Liver (tissue), 9 donors: ENCODE measurements around the gene FAM117A. TPM values are rescaled to one million over a fixed set of nuclear protein-coding genes. Genes with fewer than 3 reads are reported as not detected.

Experiments used
- DNase-seq: peaks from one replicate; pipeline ENCODE4 v3.0.0-alpha.2; 2017; ENCODE audit warnings: low spot score
- H3K27ac ChIP-seq, 2 donors: one replicate each; pipeline ENCODE4 v1.7.0; 2013; ENCODE audit warnings: inconsistent platforms in 2 of 2, low read length in 2 of 2, control low read depth in 1 of 2, low read depth in 1 of 2, mild to moderate bottlenecking in 1 of 2
- H3K27me3 ChIP-seq, 4 donors: one replicate each; pipeline versions ENCODE4 v1.6.1 to v1.7.0; 2013; ENCODE audit warnings: low read length in 3 of 4, inconsistent platforms in 1 of 4, mild to moderate bottlenecking in 1 of 4, moderate library complexity in 1 of 4; ENCODE audit not compliant: control insufficient read depth in 4 of 4, insufficient read depth in 4 of 4
- H3K36me3 ChIP-seq, 4 donors: one replicate each; pipeline versions ENCODE4 v1.6.1 to v1.7.0; 2013; ENCODE audit warnings: low read length in 3 of 4, mild to moderate bottlenecking in 3 of 4, low read depth in 1 of 4, moderate library complexity in 1 of 4; ENCODE audit not compliant: control insufficient read depth in 4 of 4, insufficient read depth in 3 of 4
- H3K4me1 ChIP-seq, 4 donors: one replicate each; pipeline versions ENCODE4 v1.6.1 to v1.7.0; 2013; ENCODE audit warnings: low read length in 3 of 4, mild to moderate bottlenecking in 3 of 4, moderate library complexity in 1 of 4; ENCODE audit not compliant: control insufficient read depth in 4 of 4, insufficient read depth in 4 of 4
- H3K4me3 ChIP-seq, 3 donors: one replicate each; pipeline versions ENCODE4 v1.6.1 to v1.7.0; 2013; ENCODE audit warnings: low read length in 3 of 3, control low read depth in 1 of 3, low read depth in 1 of 3, mild to moderate bottlenecking in 1 of 3
- H3K9ac ChIP-seq, 2 donors: one replicate each; pipeline ENCODE4 v1.7.0; 2013; ENCODE audit warnings: low read length in 2 of 2, mild to moderate bottlenecking in 2 of 2, moderate library complexity in 2 of 2, control low read depth in 1 of 2, low read depth in 1 of 2
- H3K9me3 ChIP-seq, 4 donors: one replicate each; pipeline versions ENCODE4 v1.6.1 to v1.7.0; 2013; ENCODE audit warnings: low read length in 3 of 4; ENCODE audit not compliant: control insufficient read depth in 4 of 4
- CTCF ChIP-seq: fragments of 150-350 bp; IDR thresholded peaks from 2 replicates; pipeline ENCODE4 v1.5.1; 2017; ENCODE audit warnings: improper control_type of control experiment, low read depth, low read length; ENCODE audit not compliant: missing input control
- FOXA1 ChIP-seq: IDR thresholded peaks from 2 replicates; pipeline ENCODE4 v1.6.1; 2016; ENCODE audit warnings: antibody characterized with exemption
- FOXA2 ChIP-seq: IDR thresholded peaks from 2 replicates; pipeline ENCODE4 v1.6.1; 2016; ENCODE audit warnings: antibody characterized with exemption
- GABPA ChIP-seq, 2 donors: IDR thresholded peaks in 1 of 2; conservative IDR thresholded peaks in 1 of 2; 2 replicates each; pipeline ENCODE4 v1.6.1; 2016; ENCODE audit warnings: antibody characterized with exemption in 2 of 2, mild to moderate bottlenecking in 1 of 2, moderate library complexity in 1 of 2
- HNF4A ChIP-seq, 2 donors: conservative IDR thresholded peaks; 2 replicates each; pipeline ENCODE4 v1.6.1; 2016; ENCODE audit warnings: antibody characterized with exemption in 2 of 2, mild to moderate bottlenecking in 2 of 2
- HNF4G ChIP-seq: IDR thresholded peaks from 2 replicates; pipeline ENCODE4 v1.6.1; 2016; ENCODE audit warnings: antibody characterized with exemption
- JUND ChIP-seq, 2 donors: IDR thresholded peaks; 2 replicates each; pipeline ENCODE4 v1.6.1; 2016; ENCODE audit warnings: antibody characterized with exemption in 2 of 2
- MAX ChIP-seq: IDR thresholded peaks from 2 replicates; pipeline ENCODE4 v1.6.1; 2016; ENCODE audit warnings: antibody characterized with exemption
- NR2F2 ChIP-seq: IDR thresholded peaks from 2 replicates; pipeline ENCODE4 v1.6.1; 2016; ENCODE audit warnings: antibody characterized with exemption
- RAD21 ChIP-seq, 2 donors: IDR thresholded peaks; 2 replicates each; pipeline ENCODE4 v1.6.1; 2016; ENCODE audit warnings: antibody characterized with exemption in 2 of 2, mild to moderate bottlenecking in 2 of 2
- REST ChIP-seq: IDR thresholded peaks from 2 replicates; pipeline ENCODE4 v1.6.1; 2016; ENCODE audit warnings: antibody characterized with exemption, mild to moderate bottlenecking
- RXRA ChIP-seq, 2 donors: IDR thresholded peaks; 2 replicates each; pipeline ENCODE4 v1.6.1; 2017 to 2018; ENCODE audit warnings: antibody characterized with exemption in 2 of 2, mild to moderate bottlenecking in 1 of 2
- SP1 ChIP-seq: IDR thresholded peaks from 2 replicates; pipeline ENCODE4 v1.6.1; 2018; ENCODE audit warnings: antibody characterized with exemption, mild to moderate bottlenecking
- YY1 ChIP-seq: IDR thresholded peaks from 2 replicates; pipeline ENCODE4 v1.6.1; 2016; ENCODE audit warnings: antibody characterized with exemption, mild to moderate bottlenecking
- ZBTB33 ChIP-seq: IDR thresholded peaks from 2 replicates; pipeline ENCODE4 v1.6.1; 2016; ENCODE audit warnings: antibody characterized with exemption
- WGBS: extraction: QIAGEN DNeasy Blood & Tissue Kit; methylation state at CpG from one replicate; pipeline ENCODE4 v1.1.7; 2013; 5-methylcytosine and 5-hydroxymethylcytosine counted together
- polyA plus RNA-seq, 2 donors: library from polyadenylated mRNA; stranded (reverse) in 1 of 2; unstranded in 1 of 2; fragments of 200-250 nt in 1 of 2; fragments of >200 nt in 1 of 2; fragmentation: Nextera tagmentation in 1 of 2; extraction: Ambion mirVana in 1 of 2; gene quantifications; one replicate each; pipeline versions ENCODE4 v1.2.1 to v1.2.3, GENCODE V29; 2013 to 2015
- total RNA-seq, 2 donors: library from RNA; depleted of rRNA; stranded (reverse); fragments of >200 nt; gene quantifications; one replicate each; pipeline ENCODE4 v1.2.3, GENCODE V29; 2014
- TF ChIP-seq, protein P1 (sequence below): IDR thresholded peaks from 2 replicates; pipeline ENCODE4 v1.6.1; 2016; ENCODE audit warnings: antibody characterized with exemption
- donor health status: healthy.
- donor health status: healthy.
- donor health status: healthy.
- donor health status: healthy.
- donor health status: healthy.

The FAM117A gene
- total and polyA plus RNA-seq, 4 donors: 4.5 to 39.3 (median 5.5) TPM

GRCh38 chr17:49798738-49799137 lies 34.8 kb upstream of the FAM117A start:
- DNase-seq: no peak
- H3K9me3 ChIP-seq: no peaks in the 10 kb centered on the region
- H3K27ac ChIP-seq: no peak overlapping the region
- 80% methylated on average over 2 of the region's 2 CpGs for whole genome bisulfite sequencing
- H3K36me3 ChIP-seq: peaks cover 13 to 49% (median 37%) of the 10 kb centered on the region in 4 donors
- H3K4me1 ChIP-seq: no peaks in the 10 kb centered on the region
- H3K27me3 ChIP-seq: no peaks in the 10 kb centered on the region
- TF ChIP-seq MAX: no peak
- TF ChIP-seq HNF4A (conservative IDR thresholded peaks at IDR 0.05): no peak
- TF ChIP-seq HNF4G: no peak
- no peak for TF ChIP-seq FOXA1
- TF ChIP-seq JUND (IDR thresholded peaks at IDR 0.05): no peak
- H3K9ac ChIP-seq: no peak overlapping the region
- H3K4me3 ChIP-seq: no peak overlapping the region

GRCh38 chr17:49798182-49798581 lies 34.3 kb upstream of the FAM117A start:
- no peak for TF ChIP-seq FOXA2
- TF ChIP-seq HNF4G: no peak
- TF ChIP-seq ZBTB33: no peak
- TF ChIP-seq, protein P1, sequence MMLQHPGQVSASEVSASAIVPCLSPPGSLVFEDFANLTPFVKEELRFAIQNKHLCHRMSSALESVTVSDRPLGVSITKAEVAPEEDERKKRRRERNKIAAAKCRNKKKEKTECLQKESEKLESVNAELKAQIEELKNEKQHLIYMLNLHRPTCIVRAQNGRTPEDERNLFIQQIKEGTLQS: no peak
- no peak for TF ChIP-seq NR2F2
- no peak for TF ChIP-seq CTCF
- TF ChIP-seq YY1: no peak
- no peak for TF ChIP-seq REST
- TF ChIP-seq GABPA (IDR thresholded peaks at IDR 0.05 in 1 of 2, conservative IDR thresholded peaks at IDR 0.05 in 1 of 2): no peak
- no peak for TF ChIP-seq FOXA1
- no peak for TF ChIP-seq SP1
- no peak for TF ChIP-seq RAD21 (IDR thresholded peaks at IDR 0.05)
- TF ChIP-seq HNF4A (conservative IDR thresholded peaks at IDR 0.05): no peak
- no peak for TF ChIP-seq RXRA (IDR thresholded peaks at IDR 0.05)
- TF ChIP-seq MAX: no peak
- TF ChIP-seq JUND (IDR thresholded peaks at IDR 0.05): no peak
- H3K9ac ChIP-seq: no peak overlapping the region
- H3K27ac ChIP-seq: no peak overlapping the region
- 93% methylated on average over 8 of the region's 8 CpGs for WGBS
- peaks cover 13 to 51% (median 40%) of the 10 kb centered on the region in 4 donors for H3K36me3 ChIP-seq
- no peak for DNase-seq
- H3K27me3 ChIP-seq: no peaks in the 10 kb centered on the region
- H3K9me3 ChIP-seq: no peaks in the 10 kb centered on the region
- no peaks in the 10 kb centered on the region for H3K4me1 ChIP-seq
- H3K4me3 ChIP-seq: no peak overlapping the region
